Anterior cingulate cortex (tissue), 58 donors: Measurements from ENCODE around the gene RNU5B-1.

Source experiments
- DNase-seq, 58 donors: peaks; one replicate each; lab custom pipeline; 2025; lab: John Stamatoyannopoulos, UW

RNU5B-1 gene

GRCh38 chr15:65286704-65287519, 17.6 kb upstream of the RNU5B-1 start, which contains the start of gene PARP16:
Gene PARP16, minus strand, starts transcription at chr15:65286883. Its CDS starts 457 bp downstream, at chr15:65286426.
- DNase-seq, result peak; percentile 44 to 93 (median 84)

GRCh38 chr15:65287520-65287855, 17.0 kb upstream of the RNU5B-1 start:
- DNase-seq, result no peak

- no peak for DNase-seq
These were observed 15.1 kb upstream of the RNU5B-1 start for GRCh38 chr15:65289261-65289854.

DNA sequence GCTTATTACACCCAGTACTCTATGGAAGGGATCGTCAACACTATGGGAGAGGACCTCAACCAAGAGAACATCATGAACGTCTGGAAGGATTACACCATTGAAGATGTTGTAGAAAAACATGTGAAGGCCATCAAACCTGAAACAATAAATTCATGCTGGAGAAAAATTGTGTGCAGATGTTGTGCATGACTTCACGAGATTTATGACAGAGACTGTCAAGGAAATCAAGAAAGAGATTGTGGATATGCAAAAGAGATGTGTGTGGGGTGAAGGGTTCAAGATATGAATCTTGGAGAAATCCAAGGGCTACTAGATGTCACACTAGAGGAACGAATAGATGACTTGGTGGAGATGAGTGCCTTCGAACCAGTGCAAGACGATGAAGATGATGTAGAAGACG, 14.2 kb upstream of the RNU5B-1 start:
- no peak for DNase-seq

GRCh38 chr15:65292938-65293518, 11.4 kb upstream of the RNU5B-1 start:
- DNase-seq, result no peak

DNA sequence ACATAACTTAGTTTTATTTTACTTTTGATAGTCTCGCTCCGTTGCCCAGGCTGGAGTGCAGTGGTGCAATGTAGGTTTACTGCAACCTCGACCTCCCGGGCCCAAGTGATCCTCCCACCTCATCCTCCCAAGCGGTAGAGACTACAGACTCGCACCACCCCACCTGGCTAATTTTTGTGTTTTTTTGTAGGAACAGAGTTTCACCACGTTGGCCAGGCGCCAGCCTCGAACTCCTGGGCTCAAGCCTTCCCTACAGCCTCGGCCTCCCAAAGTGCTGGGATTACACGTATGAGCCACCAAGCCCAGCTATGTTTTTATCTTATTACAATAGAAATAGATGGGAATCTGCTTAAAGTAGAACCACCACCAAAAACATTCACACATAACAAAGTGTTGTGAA, 5.7 kb upstream of the RNU5B-1 start:
- DNase-seq, result no peak

DNA sequence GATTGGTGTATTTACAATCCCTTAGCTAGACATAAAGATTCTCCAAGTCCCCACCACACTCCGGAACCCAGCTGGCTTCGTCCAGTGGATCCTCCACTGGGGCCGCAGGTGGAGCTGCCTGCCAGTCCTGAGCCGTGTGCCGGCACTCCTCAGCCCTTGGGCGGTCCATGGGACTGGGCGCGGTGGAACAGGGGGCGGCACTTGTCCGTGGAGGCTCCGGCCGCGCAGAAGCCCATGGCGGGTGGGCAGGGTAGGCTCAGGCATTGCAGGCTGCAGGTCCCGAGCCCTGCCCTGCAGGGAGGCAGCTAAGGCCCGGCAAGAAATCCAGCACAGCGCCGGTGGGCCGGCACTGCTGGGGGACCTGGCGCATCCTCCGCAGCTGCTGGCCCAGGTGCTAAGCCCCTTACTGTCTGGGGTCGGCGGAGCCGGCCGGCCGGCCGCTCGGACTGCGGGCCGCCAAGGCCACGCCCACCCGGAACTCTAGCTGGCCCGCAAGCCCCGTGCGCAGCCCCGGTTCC, 3.5 kb upstream of the RNU5B-1 start:
- no peak for DNase-seq

- peak in 8 of 58 donors; percentile 4 to 27 (median 18) for DNase-seq
These were observed 2.4 kb upstream of the RNU5B-1 start for GRCh38 chr15:65302061-65302460.

GRCh38 chr15:65303687-65304380, 643 bp upstream of the RNU5B-1 start:
- peak in 48 of 58 donors; percentile 13 to 78 (median 43) for DNase-seq

DNA sequence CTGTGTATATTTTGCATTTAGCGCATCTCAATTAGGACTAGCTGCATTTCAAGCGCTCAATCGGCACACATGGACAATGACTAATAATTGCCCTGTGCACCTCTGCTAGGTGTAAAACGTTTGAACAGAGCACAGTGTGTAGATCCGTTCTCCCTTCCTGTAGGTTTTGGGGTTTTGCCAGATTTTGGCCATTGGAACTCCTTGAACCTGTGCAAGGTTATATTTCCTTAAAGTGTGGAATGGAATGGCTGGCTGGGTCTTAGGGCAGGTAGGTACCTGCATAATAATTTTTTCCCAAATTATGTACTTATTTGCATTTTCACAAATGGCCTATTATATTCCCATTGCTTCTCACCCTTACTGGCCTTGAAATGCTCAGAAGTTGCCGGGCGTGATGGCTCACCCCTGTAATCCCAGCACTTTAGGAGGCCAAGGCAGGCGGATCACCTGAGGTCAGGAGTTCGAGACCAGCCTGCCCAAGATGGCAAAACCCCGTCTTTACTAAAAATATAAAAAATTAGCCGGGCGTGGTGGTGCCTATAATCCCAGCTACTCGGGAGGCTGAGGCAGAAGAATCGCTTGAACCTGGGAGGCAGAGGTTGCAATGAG, 777 bp downstream of the RNU5B-1 start:
- DNase-seq, result peak in 2 of 58 donors; percentile 18 to 29

DNA sequence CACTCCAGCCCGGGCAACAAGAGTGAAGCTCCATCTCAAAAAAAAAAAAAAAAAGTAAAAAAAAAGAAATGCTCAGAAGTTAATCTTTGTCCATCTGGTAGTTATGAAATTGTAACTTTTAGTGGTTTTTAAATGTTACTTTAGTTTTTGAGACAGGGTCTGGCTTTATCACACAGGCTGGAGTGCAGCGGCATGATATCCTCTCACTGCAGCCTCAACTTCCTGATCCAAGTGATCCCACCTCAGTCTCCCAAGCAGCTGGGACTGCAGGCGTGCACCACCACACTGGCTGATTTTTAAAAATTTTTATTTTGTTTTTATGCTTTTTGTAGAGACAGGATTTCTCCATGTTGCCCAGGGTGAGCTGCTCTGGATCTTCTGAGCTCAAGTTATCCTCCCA, 1.3 kb downstream of the RNU5B-1 start:
- no peak for DNase-seq

DNA sequence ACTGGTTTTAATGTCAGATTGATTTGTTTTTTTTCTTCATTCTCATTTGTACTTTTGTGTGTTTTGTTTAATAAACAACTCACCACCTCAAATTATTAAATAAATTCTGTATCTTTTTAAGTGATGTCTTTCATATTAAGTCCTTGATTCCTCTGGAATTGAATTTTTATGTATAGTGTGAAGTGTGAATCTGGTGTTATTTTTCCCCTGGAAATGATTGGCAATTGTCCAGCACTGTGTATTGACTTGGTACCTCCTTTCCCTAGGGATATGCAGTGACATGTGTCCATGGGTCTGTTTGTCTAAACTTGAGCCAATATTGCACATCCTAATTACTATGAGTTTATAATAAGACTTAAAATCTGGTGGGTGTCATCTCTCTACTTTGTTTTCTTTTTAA, 2.1 kb downstream of the RNU5B-1 start:
- no peak for DNase-seq

- DNase-seq, result no peak
These were observed 3.5 kb downstream of the RNU5B-1 start for GRCh38 chr15:65307978-65308377.

DNA sequence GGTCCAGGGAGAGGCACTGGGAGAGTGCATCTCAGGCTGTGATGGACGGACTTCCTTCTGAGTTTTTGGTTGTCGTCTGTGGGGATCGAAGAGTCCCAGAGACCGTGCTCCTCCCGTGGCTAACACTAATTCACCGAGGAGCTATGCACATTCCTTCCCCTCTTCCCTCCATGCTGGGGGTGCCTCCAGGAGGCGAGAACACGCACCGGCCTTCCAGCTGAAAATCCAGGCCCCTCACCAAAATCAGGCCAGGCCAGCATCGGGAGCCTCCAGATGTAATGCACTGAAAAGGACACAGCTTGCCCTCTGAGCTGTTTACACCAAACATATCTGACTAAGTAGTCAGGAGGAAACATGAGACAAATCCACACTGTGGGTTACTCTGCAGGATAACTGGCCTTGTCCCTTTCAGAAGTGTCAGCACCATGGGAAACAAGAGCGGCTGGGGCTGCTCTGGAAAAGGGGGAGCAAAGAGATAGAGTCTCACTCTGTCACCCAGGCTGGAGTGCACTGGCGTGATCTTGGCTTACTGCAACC, 5.5 kb downstream of the RNU5B-1 start:
- no peak for DNase-seq

DNA sequence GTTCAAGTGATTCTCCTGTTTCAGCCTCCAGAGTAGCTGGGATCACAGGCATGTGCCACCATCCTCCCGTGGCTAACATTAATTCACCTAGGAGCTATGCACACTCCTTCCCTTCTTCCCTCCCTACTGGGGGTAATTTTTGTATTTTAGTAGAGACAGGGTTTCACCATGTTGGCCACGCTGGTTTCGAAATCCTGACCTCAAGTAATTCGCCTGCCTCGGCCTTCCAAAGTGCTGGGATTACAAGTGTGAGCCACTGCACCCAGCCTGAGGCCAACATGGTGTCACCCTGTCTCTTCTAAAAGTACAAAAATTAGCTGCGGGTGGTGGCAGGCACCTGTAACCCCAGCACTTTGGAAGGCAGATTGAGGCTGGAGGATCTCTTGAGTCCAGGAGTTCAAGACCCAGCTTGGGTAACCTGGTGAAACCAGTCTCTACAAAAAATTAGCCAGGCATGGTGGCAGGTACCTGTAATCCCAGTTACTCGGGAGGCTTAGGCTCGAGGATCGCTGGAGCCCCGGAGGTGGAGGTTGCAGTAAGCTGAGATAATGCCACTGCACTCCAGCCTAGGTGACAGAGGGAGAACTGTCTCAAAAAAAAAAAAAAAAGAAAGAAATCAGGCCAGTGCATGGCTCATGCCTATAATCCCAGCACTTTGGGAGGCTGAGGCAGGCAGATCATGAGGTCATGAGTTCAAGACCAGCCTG, 6.1 kb downstream of the RNU5B-1 start:
- no peak for DNase-seq

GRCh38 chr15:65311760-65312159, 7.3 kb downstream of the RNU5B-1 start:
- no peak for DNase-seq

DNA sequence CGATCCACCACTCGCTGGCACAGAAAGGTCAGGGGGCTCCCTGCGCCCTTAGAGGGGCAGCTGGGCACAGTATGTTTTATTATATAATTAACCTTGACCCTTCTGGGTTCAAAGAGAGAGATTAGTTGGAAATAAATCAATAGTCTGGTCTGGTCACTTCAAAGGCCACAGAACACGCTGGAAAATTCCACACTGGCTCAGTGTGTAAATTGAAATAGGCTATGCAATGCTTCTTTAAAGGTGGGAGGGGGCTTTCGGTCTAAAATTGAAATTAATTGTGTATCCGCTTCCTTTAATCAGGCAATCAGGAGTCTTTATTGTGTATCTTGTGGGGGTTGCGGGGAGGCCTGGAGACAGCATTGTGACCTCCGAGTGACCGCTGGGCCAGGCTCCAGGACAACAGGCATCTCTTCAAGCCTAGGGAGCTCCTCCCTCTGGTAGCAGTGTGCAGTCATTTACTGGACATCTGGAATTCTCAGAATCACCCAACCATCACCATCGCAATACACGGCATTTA, 8.0 kb downstream of the RNU5B-1 start:
- peak in 30 of 58 donors; percentile 5 to 75 (median 32) for DNase-seq

GRCh38 chr15:65318870-65319356, 14.4 kb downstream of the RNU5B-1 start:
- peak in 56 of 58 donors; percentile 4 to 89 (median 70) for DNase-seq

- peak in 37 of 58 donors; percentile 3 to 61 (median 26) for DNase-seq
These were observed 18.6 kb downstream of the RNU5B-1 start for GRCh38 chr15:65323071-65323511.
